ENCODE data around the gene TNIK.

DNA sequence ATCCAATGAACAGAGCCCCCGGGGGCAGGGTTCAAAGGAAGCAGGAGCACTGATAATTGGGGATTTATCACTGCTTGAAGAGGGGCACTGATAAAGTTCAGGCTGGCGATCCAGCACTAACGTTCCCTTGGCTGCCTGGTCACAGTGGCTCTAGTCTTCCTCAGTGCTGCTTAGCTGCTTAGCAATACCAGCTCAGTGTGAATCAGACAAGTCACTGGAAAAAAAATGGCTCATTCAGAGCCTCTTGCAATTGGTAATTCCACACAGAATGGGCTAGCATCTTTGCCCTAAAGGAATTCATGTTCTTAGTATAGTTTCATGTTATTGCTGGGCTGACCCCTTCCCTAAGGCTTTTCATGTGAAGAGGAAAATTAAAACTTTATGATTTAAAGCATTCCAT is 338.0 kb downstream of the TNIK start:
- TF ChIP-seq MAX (IDR thresholded peaks at IDR 0.05; ENCODE audit: low read depth) = no peak
- no peak for TF ChIP-seq CTCF (IDR thresholded peaks at IDR 0.05)
- TF ChIP-seq TEAD4 (IDR thresholded peaks at IDR 0.05; ENCODE audit: borderline replicate concordance, insufficient read depth) = no peak
- TF ChIP-seq, protein P1, sequence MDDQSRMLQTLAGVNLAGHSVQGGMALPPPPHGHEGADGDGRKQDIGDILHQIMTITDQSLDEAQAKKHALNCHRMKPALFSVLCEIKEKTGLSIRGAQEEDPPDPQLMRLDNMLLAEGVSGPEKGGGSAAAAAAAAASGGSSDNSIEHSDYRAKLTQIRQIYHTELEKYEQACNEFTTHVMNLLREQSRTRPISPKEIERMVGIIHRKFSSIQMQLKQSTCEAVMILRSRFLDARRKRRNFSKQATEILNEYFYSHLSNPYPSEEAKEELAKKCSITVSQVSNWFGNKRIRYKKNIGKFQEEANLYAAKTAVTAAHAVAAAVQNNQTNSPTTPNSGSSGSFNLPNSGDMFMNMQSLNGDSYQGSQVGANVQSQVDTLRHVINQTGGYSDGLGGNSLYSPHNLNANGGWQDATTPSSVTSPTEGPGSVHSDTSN (IDR thresholded peaks at IDR 0.05) = no peak
- TF ChIP-seq JUND (IDR thresholded peaks at IDR 0.05) = no peak
- no peak for TF ChIP-seq TCF12 (IDR thresholded peaks at IDR 0.05)
- TF ChIP-seq ZBTB33 (IDR thresholded peaks at IDR 0.05; ENCODE audit: borderline replicate concordance, low read depth) = no peak
- TF ChIP-seq SMC3 (IDR thresholded peaks at IDR 0.05; ENCODE audit: low read depth, low read length) = no peak
- TF ChIP-seq RXRA (IDR thresholded peaks at IDR 0.05; ENCODE audit: borderline replicate concordance, low read depth) = no peak
- no peak for TF ChIP-seq CHD2 (IDR thresholded peaks at IDR 0.05; ENCODE audit: low read length, partially characterized antibody)
- no peak for TF ChIP-seq FOXM1 (IDR thresholded peaks at IDR 0.05; ENCODE audit: low read depth)
- TF ChIP-seq ELF1 (IDR thresholded peaks at IDR 0.05) = no peak
- no peak for TF ChIP-seq NRF1 (IDR thresholded peaks at IDR 0.05; ENCODE audit: low read depth, low read length)
